Stimulated activated CD4-positive, alpha-beta T cell treated with anti-CD3 and anti-CD28 coated beads, Interleukin-12 subunit alpha, Interleukin-12 subunit beta, amount 100 ng/mL, for 48 hours (primary cell): Measurements from ENCODE around the gene NR2E1.

ENCODE experiments used
- DNase-seq, 3 donors: peaks; one replicate each; pipeline ENCODE4 v3.0.0-alpha.2; 2020; ENCODE audit warnings: low read depth in 2 of 3, low spot score in 1 of 3

Gene NR2E1

DNA sequence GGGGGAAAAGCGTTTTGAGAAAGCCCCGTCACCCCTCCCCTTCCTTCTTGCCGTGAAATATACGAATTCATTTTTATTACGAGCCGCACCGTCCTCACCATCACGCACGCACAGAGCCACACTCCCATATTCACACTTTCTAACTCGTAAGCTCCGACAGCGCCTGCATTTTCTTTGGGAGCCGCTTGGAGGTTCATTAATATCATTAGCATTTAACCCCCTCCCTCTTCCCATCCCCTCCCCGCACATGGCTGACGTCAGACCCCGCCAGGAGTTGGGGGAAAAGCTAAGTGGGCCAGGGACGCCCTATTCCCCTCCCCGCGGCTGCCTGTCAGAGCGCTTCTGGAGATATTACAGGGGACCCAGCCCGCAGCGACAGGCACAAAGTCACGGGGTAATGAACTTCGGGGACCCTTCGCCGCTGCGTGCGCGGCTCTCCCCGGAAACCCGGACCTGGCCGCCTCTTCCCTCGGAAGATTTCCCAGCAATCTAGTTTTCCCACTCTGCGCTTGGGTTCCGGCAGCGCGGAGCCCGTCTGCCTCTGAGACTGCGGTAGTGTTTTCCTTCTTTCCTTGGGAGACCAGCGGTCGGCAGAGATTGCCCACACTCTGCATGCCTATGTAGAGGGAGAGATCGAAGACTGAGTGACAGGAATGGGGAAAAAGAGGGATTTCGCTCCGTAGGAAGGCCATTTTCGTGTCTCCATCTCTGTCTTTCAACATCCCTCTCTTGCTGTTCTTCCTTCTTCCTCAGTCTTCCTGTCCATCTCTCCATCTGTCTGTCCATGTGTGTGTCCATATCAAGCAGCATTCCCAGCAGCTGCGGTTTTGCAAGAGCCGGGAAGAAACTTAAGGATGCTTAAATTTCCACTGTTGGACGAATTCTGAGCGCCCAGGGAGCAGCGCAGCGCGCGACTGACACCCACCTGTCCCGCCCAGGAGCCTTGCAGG, at the start of gene NR2E1:
NR2E1 (plus strand) TSS at position 309 of the 950 bp plus-strand sequence. CDS start 744 bp downstream, outside the sequence.
- DNase-seq, result no peak

DNA sequence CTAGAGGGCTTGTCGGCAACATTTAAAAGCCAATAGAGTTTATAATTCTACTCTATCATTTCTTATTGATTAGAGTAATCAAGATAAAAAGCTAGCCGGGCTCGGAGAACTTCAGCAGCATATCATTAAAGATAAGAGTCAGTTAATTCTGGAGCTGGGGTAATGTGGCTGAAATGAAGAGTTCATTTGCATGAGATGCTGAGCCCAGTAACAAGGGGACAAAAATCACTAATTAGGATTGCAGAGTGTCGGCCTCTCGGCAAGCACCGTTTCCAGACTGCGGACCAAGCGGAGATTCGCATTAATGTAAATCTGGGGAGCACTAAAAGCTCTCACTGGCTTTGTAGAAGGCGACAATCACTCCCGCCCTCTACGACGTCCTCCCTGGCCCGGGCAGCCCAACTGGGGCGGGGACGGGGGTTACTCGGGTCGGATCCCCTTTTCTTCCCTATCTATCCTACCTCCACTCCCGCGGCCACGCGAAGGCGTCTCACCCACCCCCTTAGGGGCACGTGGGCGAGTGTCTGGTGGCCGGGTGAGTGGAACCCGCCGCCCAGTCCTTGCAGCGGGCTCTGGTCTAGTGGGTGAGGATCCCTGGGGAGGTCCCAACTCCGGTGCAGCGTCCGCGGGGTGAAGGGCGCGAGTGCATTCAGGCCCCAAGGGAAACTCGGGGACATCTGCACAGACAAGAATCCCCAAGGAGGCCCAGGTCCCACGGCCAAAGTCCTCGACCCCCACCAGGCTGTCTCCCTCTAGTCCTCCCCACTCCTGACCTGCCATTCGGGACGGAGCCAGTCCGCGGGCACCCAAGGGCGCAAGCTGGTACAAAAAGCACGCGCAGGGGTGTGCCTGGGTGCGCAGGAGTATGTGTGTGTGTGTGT, 49.0 kb upstream of the NR2E1 start:
- DNase-seq, result no peak

DNA sequence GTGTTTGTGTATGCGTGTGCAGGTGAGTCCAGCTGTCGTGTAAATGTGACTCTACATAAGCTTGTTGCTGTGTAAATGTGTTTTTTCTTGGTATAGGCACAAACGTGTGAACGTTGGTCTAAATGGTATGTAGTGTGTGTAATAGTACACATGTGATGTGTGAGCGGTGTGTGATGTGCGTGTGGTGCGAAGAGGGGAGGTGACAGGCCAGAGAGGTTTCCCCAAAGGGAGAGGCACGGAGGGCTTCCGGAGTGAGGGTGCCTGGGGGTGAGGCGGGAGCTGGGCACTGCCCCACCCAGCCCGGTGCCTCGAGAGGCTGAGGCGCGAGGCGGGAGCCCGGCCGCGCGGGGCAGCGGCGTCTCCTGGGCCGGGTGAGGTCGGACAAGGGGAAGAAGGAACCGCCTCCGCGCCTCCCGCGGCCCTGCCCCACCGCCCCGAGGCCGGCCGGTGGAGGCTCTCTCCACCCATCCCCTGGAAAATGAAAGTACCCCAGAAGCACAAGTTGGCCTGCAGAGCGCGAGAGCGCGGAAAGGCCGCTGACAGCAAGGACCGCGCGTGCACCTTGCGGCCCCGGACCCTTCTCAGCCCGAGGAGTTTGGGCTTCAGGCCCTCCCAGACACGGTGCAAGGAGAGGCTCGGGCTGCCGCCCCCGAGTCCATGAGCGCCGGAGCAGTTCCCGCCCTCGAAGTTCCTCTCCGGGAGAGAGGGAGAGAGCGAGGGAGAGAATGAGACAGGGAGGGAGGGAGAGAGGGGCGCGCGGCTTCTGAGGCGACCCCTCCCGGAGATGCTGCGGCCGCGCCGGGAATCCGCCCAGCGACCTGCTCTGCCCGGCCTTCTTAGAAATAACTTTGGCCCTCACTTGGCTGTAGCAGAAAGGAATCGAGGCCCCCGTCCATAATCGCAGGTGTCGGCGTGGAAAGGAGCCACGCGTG, 48.1 kb upstream of the NR2E1 start:
- DNase-seq, result no peak

DNA sequence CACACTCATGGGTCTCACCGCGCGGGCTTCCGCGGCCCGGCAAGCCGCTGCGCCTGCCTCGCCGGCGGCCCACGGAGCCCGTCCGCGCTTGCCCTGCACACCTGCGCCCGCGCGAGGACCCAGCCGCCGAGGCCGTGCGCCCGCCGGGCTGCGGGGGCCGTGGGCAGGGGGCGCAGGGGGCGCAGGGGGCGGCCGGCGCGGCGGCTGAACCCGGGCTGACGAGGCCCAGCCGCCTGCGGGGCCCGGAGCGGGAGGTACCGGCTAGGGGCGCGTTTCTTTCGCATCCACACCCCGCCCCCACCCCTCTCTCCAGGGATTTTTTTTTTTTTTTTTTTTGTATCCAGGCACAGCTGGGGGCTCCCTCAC, 47.5 kb upstream of the NR2E1 start:
- DNase-seq, result no peak

DNA sequence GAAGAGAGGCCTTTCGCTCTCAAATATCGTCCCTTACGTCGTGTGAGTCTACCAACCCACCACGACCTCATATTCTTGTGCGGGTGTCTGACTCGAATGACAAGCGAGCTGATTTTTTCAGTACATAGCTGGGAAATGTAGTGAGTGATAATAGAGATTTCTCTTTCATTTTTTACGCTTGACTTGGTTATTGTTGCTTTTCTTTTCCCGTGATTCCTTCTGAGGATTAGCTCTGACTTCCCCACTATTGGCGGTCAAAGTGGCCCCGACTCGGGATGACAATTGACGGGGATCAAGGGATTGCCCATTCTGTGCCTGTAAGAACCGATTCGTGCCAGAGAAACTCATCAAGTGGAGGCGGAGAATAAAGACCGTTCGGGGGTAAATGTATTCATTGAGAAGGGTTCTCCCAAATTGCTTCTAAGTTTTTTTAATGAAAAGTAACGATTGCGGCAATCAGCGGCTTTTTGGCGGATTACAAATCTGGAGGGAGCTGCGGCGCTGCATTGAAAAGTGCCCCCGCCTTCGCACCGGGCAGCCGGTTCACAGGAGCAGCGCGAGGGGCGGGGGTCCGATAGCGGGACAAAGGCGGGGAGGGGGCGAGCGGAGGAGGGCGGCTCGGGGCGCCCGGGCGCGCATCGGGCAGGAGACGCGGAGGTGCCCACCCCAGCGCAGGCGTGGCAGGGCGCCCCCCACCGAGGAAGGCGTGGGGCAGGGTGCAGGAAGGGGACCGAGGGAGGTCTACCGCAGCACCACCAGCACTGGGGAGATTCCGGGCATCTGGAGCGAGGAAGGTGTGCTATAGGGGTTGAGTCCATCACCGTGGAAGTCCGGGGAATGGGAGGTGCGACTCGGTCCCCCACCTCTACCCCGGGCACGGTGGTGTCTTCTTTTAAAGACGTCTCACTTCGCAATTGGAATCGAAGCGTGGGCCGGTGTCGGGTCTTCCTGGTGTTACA, 46.7 kb upstream of the NR2E1 start:
- DNase-seq, result no peak

DNA sequence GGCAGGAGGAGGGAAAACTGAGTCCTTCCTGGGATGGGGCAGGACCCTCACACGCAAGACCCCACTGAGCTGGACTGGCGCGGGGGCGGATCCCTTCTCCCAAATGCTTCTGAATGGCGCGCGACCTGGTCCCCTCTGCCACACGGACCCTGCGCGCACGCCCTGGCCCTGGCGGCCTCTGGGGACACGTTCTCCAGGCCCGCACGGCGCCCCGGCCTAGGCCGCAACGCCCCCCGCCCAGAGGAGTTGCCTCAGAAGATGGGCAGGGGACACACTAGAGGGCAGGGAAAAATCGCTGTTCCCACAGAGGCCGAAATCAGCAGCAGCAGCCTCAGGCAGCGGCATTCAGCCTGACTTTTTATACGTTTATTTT, 46.1 kb upstream of the NR2E1 start:
- DNase-seq, result no peak

DNA sequence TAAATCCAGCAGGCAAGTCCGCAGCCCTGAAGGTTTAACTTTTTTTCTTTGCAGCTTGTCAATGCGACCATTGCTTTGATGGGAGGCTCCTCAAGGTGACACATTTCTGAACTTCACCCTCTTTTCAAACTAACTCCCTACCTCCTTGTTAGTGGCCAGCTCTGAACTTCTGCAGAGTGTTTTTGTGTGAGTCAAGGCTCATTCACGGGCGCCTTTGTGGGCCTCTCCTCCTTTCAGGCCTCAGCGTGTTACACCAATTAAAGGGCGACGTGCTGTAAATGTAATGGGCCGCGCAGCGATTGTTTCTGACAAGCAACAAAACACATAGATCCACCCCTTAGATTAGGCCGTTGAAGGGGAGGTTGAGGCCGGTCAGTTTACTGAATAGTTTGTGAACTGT, 45.5 kb upstream of the NR2E1 start:
- DNase-seq, result no peak

DNA sequence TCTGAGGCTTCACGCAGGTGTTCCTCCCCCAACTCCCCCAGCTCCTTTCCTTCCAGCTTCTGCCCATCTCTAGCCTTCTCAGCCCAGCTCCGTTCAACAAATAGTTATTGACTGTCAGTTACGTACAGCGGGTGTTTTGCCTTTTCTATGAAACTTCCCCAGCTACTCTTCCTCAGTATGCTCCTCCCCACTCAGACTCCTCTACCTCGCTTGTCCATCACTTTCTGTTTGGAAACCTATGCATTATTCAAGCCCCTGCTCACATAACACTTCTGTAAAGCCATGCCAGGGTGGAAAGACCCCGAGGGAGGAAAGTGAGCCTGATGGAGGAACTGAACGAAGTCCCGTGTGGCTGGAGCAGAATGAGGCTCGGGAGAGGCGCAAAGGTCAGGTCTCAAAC, 44.2 kb upstream of the NR2E1 start:
- DNase-seq, result no peak

DNA sequence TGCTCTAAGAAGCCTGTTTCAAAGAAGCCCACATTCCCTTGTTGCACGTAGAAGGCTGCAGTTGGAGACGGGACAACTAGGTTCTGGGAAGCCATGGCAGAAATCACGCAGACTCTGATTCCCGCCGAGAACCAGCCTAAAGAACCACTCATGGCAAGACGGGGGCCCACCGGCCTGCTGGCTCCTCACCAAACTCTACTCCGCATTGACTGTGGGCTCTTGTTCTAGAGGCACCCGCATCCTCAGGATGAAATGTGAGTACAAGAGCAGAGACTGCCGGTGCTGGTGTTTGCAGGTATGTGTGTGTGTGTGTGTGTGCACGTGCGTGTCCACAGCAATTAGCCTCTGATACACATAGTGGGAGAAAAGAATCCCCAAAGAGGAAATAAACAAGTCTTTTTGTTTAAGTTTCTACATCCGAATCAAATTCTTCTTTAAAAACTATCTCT, 42.3 kb upstream of the NR2E1 start:
- DNase-seq, result no peak

DNA sequence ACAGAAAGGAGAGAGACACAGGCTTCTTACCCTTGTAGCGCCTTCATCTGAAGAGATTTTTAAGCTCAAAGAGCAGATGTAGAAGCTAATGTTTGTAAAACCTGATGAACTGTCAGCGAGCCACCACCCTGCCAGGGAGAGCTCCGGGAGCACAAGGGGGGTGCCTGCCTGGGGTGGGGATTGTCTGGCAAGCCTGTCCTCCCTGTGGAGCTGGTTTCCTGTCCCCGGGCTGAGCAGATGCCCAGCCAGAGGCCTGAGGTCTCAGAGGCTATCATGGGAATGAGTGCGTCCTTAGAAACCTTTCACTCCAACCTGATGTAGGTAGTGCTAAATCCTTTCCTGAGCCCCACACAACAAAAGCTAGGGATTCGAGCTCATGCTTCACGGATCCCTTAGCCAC, 41.9 kb upstream of the NR2E1 start:
- no peak for DNase-seq

DNA sequence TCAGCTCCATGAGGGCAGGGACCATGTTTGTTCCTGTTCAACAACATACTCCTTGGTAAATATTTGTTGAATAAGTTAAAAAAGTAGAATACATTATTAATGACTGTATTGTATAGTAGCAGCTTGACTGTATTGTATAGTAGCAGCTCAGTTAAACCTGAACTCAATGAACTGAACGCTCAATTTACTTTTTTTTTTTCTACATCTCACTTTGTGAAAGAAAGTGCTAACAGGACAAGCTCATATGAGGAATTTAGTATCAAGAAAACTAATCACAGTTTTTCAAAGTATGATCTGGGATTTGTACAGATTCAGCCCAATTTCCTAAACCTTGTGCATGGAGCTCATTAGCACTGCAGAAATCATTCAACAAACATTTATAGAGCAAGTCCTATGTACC, 38.8 kb upstream of the NR2E1 start:
- DNase-seq, result no peak

DNA sequence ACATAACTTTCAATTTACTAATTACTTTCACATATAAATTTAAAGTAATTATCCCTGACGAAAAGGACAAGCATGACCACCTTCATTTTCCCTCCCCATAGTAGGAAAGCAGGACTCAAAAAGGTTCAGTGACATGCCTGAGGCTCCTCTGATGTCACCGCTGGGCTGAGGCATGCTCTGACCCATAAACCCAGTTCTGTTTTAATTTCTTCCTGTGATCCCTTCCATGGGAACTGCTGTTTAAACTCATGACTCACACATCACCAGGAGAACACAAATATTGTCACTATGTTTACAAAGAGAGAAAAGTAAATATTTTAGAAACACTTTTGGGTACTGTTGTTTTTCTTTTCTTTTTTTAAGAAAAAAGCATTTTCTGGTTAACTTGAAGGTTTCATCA, 38.0 kb upstream of the NR2E1 start:
- DNase-seq, result no peak

DNA sequence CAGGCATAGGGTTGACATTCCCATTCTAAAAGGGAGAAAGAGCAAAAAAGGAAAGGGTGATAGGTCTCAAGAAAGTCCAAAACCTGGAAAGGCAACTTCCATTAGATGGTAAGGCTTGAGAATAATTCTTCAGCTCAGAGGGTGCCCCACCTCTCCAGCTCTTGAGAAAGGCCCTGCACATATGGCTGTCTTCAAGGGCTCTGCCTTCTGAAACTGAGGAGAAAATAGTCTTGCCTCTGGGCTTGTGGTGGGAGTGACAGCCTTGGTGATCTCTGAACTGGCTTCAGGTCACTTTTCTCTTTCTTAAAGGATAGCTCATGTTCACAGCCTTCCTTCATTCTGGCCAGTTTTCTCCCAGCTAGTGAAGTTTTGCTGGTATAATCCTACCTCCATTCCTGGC, 35.6 kb upstream of the NR2E1 start:
- DNase-seq, result no peak

DNA sequence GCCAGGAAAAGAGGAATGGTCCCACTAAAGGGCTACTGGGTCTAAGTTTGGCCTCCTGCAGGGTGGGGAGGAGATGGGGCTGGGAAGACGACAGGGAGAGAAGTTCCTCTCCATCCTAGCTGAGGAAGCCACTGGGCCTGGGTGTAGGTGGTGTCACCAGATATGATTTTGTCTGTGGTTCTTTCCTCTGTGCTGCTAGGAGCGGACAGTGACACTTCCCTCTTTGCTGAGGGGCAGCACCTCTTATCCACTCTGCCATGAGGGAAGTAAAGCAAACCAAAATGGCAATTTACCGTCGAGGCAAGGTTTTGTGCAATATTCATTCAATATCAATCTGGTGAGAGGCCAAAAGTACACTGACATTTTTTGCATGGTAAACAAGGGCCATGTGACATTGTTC, 33.0 kb upstream of the NR2E1 start:
- DNase-seq, result no peak

DNA sequence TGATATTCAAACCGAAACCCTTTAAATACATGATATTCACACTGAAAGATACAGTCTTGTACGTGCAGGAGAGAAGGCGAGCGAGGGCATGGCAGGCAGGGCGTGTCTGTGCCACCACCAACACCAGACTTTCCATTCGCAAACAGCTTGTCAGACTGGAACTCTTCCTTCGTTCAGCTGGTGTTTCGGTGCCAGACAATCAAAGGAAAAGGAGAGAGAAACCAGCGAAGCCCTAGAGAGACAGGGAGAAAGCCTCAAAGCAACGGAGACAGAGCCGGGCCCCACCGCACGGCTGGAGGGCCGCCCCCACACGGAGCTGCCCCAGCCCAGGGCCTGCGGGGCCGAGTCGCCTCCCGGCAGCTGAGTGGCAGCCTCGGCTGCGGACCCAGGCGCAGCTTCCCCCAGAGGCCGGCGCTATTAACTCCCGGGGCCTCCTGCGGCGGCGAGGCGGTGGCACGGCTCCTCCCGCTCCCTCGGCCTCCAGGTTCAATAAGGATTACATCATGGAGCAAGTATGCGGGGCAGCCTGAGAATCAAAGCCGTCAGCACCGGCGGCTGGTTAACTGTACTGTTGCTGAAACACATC, 32.1 kb upstream of the NR2E1 start:
- no peak for DNase-seq

DNA sequence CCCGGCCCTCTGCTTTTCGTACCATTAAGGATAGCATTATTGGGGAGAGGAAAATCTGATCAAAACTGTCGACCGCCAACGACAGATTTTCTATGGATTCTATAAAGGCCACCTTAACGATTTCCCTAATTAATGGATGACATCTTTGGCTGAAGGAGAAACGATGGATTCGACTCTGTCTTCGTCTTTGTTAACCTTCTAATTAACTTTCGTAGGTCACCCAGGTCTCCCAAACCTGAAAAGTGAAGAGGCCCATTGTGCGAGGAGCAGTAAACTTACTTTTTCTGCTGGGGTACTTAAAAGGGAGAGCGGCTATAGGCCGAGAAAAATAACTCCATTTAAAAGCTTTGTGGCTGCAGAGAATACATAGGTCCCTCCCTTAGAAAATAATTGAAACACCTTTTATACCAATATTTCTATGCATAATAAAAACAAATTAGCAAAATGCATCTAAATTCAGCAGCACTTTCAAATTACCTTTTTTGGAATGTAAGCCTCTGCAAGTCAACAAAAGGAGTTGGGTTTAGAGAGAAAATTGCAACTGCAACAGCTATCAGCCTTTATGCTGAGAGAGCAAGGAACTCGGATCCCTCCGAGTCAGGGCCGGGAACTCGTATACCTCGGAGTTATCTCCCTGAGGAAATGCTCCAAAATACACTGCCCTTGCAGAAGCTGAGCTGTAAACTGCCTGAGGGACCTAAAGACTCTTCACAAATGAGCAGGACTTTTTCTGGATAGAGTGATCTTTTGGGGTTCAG, 31.4 kb upstream of the NR2E1 start:
- DNase-seq, result no peak

DNA sequence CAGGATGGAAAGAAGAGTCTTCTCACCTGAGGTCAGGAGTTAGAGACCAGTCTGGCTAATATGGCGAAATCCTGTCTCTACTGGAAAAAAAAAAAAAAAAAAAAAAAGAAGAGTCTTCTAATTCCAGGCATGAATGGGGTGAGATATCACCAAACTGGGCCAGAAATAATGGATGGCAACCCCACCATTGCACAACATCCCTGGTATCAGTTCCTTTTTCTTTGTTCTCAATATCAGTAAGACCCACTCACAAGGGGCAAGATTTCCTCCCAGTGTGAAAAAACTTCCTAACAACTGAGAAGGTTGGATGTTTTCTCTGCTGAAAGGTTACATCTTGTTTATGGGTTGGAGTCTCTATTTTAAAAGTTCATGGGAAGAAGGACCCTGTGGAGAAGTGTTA, 23.6 kb upstream of the NR2E1 start:
- no peak for DNase-seq

DNA sequence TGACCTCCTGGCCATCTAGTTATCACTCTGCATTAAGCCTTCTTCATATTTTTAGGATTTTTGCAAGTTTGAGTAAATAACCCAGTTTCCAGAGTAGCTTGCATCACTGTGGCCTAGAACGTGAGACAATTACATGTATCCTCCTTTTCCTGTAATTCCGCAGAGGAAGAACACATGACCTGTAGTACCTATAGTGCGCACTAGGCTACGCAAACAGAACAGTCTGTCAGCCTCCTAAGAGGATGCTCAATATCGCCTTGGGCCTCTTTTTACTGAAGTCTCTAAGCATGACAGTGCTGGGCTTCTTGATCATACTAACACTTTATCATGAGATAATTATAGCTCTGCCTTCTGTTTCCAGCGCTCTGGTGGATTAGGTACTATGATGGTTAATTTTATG, 20.2 kb upstream of the NR2E1 start:
- no peak for DNase-seq

DNA sequence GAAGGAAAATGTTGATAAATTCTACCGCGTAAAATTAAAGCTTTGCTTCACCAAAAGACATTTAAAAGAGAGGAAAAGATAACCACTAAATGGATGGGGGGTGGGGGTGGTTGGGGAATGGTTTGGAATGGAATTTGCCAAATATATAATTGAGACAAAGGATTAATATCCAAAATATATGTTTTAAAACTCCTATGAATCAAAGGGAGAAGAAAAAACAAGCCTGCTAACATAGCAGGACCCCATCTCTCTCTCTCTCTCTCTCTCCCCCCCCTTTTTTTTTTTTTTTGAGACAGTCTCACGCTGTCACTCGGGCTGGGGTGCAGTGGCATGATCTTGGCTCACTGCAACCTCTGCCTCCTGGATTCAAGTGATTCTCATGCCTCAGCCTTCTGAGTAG, 13.4 kb upstream of the NR2E1 start:
- no peak for DNase-seq
